Neuronal stem cell (in vitro differentiated cells): ENCODE results near the gene CEP128.

Experiments
- DNase-seq: peaks from one replicate; pipeline ENCODE4 v3.0.0-alpha.2; 2013; ENCODE audit warnings: low spot score
- H2AFZ ChIP-seq: one replicate; pipeline ENCODE4 v1.6.1; 2013; ENCODE audit warnings: mild to moderate bottlenecking, low read length, inconsistent platforms
- H2AK5ac ChIP-seq: 2 replicates; pipeline ENCODE4 v1.6.1; 2013; ENCODE audit warnings: low read depth, mild to moderate bottlenecking, inconsistent platforms, low read length, moderate library complexity, mixed read lengths
- H2BK120ac ChIP-seq: 2 replicates; pipeline ENCODE4 v1.6.1; 2013; ENCODE audit warnings: low read depth, mild to moderate bottlenecking, inconsistent platforms, low read length, moderate library complexity, mixed read lengths
- H2BK12ac ChIP-seq: one replicate; pipeline ENCODE4 v1.6.1; 2013; ENCODE audit warnings: low read length, inconsistent platforms
- H2BK15ac ChIP-seq: 2 replicates; pipeline ENCODE4 v1.6.1; 2013; ENCODE audit warnings: mild to moderate bottlenecking, low read length, inconsistent platforms, mixed read lengths
- H2BK5ac ChIP-seq: one replicate; pipeline ENCODE4 v1.6.1; 2013; ENCODE audit warnings: inconsistent platforms, mild to moderate bottlenecking, low read length, moderate library complexity
- H3K14ac ChIP-seq: one replicate; pipeline ENCODE4 v1.6.1; 2013; ENCODE audit warnings: low read length, inconsistent platforms
- H3K18ac ChIP-seq: 2 replicates; pipeline ENCODE4 v1.6.1; 2013; ENCODE audit warnings: low read length, inconsistent platforms
- H3K23ac ChIP-seq: 2 replicates; pipeline ENCODE4 v1.6.1; 2013; ENCODE audit warnings: low read depth, mild to moderate bottlenecking, mixed read lengths, low read length, inconsistent platforms; ENCODE audit not compliant: poor library complexity
- H3K27ac ChIP-seq: replicated peaks from 3 replicates; pipeline ENCODE4 v1.5.1; 2013; ENCODE audit warnings: low read length, inconsistent platforms
- H3K27me3 ChIP-seq, 3 experiments: 2 replicates each; pipeline ENCODE4 v1.6.1; 2013; ENCODE audit warnings: low read length in 3 of 3, mild to moderate bottlenecking in 2 of 3, inconsistent platforms in 1 of 3, low read depth in 1 of 3, mixed read lengths in 1 of 3, moderate library complexity in 1 of 3; ENCODE audit not compliant: control insufficient read depth in 3 of 3, insufficient read depth in 3 of 3
- H3K36me3 ChIP-seq, 2 donors: replicated peaks in 1 of 2; 2 replicates each; pipeline ENCODE4 v1.6.1; 2013; ENCODE audit warnings: low read length in 2 of 2; ENCODE audit not compliant: control insufficient read depth in 2 of 2, insufficient read depth in 2 of 2
- H3K4ac ChIP-seq: 2 replicates; pipeline ENCODE4 v1.6.1; 2013; ENCODE audit warnings: inconsistent platforms, mild to moderate bottlenecking, low read length, moderate library complexity
- H3K4me1 ChIP-seq, 2 donors: 1 replicate in 1 of 2; 2 replicates in 1 of 2; pipeline ENCODE4 v1.6.1; 2013; ENCODE audit warnings: low read length in 2 of 2, low read depth in 1 of 2; ENCODE audit not compliant: control insufficient read depth in 2 of 2, insufficient read depth in 1 of 2
- H3K4me2 ChIP-seq: one replicate; pipeline ENCODE4 v1.6.1; 2013; ENCODE audit warnings: mild to moderate bottlenecking, low read length, inconsistent platforms; ENCODE audit not compliant: insufficient read depth, poor library complexity, severe bottlenecking
- H3K4me3 ChIP-seq, 2 donors: 2 replicates each; pipeline ENCODE4 v1.5.1; 2013; ENCODE audit warnings: low read length in 2 of 2, mild to moderate bottlenecking in 2 of 2, inconsistent platforms in 1 of 2, moderate library complexity in 1 of 2
- H3K79me1 ChIP-seq: one replicate; pipeline ENCODE4 v1.6.1; 2013; ENCODE audit warnings: low read depth, mild to moderate bottlenecking, inconsistent platforms, low read length, moderate library complexity
- H3K9ac ChIP-seq: one replicate; pipeline ENCODE4 v1.6.1; 2013; ENCODE audit warnings: mild to moderate bottlenecking, low read depth, low read length, inconsistent platforms; ENCODE audit not compliant: poor library complexity
- H3K9me3 ChIP-seq, 2 donors: replicated peaks in 1 of 2; 2 replicates each; pipeline versions ENCODE3 to v1.6.1; 2013; ENCODE audit warnings: low read length in 2 of 2, mild to moderate bottlenecking in 2 of 2, inconsistent platforms in 1 of 2, low read depth in 1 of 2, mixed read lengths in 1 of 2, moderate library complexity in 1 of 2; ENCODE audit not compliant: control insufficient read depth in 2 of 2, insufficient read depth in 1 of 2
- H4K8ac ChIP-seq: one replicate; pipeline ENCODE4 v1.6.1; 2013; ENCODE audit warnings: low read depth, mild to moderate bottlenecking, inconsistent platforms, low read length, moderate library complexity
- H4K91ac ChIP-seq: one replicate; pipeline ENCODE4 v1.6.1; 2013; ENCODE audit warnings: low read length, low read depth, mild to moderate bottlenecking, inconsistent platforms; ENCODE audit not compliant: poor library complexity
- WGBS, 2 donors: extraction: QIAGEN DNeasy Blood & Tissue Kit; methylation state at CpG; one replicate each; pipeline ENCODE4 v1.1.7; 2013; ENCODE audit warnings: missing lambda C conversion rate in 2 of 2, mixed read lengths in 1 of 2; ENCODE audit not compliant: insufficient read length in 2 of 2, insufficient replicate concordance in 1 of 2; ENCODE audit errors: extremely low coverage in 2 of 2; 5-methylcytosine and 5-hydroxymethylcytosine counted together

Gene CEP128

GRCh38 chr14:80572666-80573065, 368.9 kb downstream of the CEP128 start:
- Histone ChIP-seq H3K79me1 (no peaks in the 10 kb centered on the region), H3K18ac (no peak overlapping the region), H2BK15ac (no peak overlapping the region), H3K4me2 (no peak overlapping the region), H2BK120ac (no peak overlapping the region), H3K27me3 (no peaks in the 10 kb centered on the region), H2BK5ac (no peak overlapping the region), H3K4ac (no peak overlapping the region), H3K4me3 (no peak overlapping the region), H3K36me3 (no peaks in the 10 kb centered on the region), H3K9ac (no peak overlapping the region), H4K8ac (no peak overlapping the region), H3K9me3 (no peaks in the 10 kb centered on the region), H3K14ac (no peak overlapping the region), H4K91ac (no peak overlapping the region), H2AK5ac (no peak overlapping the region), H3K27ac (no peak overlapping the region), H3K4me1 (no peaks in the 10 kb centered on the region), H2AFZ (no peak overlapping the region), H2BK12ac (no peak overlapping the region), H3K23ac (no peak overlapping the region)
- DNase-seq: no peak
- no CpG with 5 or more reads among the region's 6 CpGs for WGBS, 2 donors

DNA sequence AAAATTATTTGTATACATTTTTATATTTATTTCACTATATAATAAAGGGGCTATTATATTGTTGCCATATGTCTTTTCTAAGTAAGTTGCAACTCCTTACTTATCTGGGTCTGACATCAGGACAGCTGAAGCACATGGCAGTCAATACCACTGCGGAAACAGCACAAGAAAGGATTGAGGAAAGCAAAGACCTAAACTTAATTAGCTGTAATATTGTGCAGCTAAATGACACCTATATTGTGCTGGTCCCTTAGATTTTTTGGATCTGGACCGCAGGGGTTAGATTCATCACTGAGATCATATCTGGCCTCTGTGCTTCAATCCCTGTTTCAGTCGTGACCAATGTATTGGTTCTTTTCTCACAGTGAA, 370.6 kb downstream of the CEP128 start:
- Histone ChIP-seq H3K36me3 (no peaks in the 10 kb centered on the region), H3K4ac (no peak overlapping the region), H3K9me3 (no peaks in the 10 kb centered on the region), H3K27me3 (no peaks in the 10 kb centered on the region), H3K14ac (no peak overlapping the region), H3K4me3 (no peak overlapping the region), H3K23ac (no peak overlapping the region), H2BK120ac (no peak overlapping the region), H3K4me2 (no peak overlapping the region), H4K91ac (no peak overlapping the region), H3K18ac (no peak overlapping the region), H3K27ac (no peak overlapping the region), H3K79me1 (no peaks in the 10 kb centered on the region), H2BK5ac (no peak overlapping the region), H2BK12ac (no peak overlapping the region), H2BK15ac (no peak overlapping the region), H4K8ac (no peak overlapping the region), H3K4me1 (no peaks in the 10 kb centered on the region), H2AFZ (no peak overlapping the region), H2AK5ac (no peak overlapping the region), H3K9ac (no peak overlapping the region)
- DNase-seq: no peak
- no CpG with 5 or more reads among the region's 3 CpGs for WGBS, 2 donors

- H3K27me3 ChIP-seq: no peaks in the 10 kb centered on the region
- H3K4ac ChIP-seq: no peak overlapping the region
- DNase-seq: no peak
- H2AFZ ChIP-seq: no peak overlapping the region
- H4K91ac ChIP-seq: no peak overlapping the region
- H3K9ac ChIP-seq: no peak overlapping the region
- H2BK15ac ChIP-seq: no peak overlapping the region
- H3K79me1 ChIP-seq: no peaks in the 10 kb centered on the region
- no peak overlapping the region for H2BK5ac ChIP-seq
- H4K8ac ChIP-seq: no peak overlapping the region
- H3K4me2 ChIP-seq: no peak overlapping the region
- H3K4me1 ChIP-seq: no peaks in the 10 kb centered on the region
- H3K4me3 ChIP-seq: no peak overlapping the region
- no peak overlapping the region for H3K14ac ChIP-seq
- no peaks in the 10 kb centered on the region for H3K9me3 ChIP-seq
- H2BK120ac ChIP-seq: no peak overlapping the region
- H3K27ac ChIP-seq: no peak overlapping the region
- no CpG with 5 or more reads among the region's 6 CpGs for WGBS, 2 donors
- H3K18ac ChIP-seq: no peak overlapping the region
- H3K36me3 ChIP-seq: no peaks in the 10 kb centered on the region
- H2BK12ac ChIP-seq: no peak overlapping the region
- H2AK5ac ChIP-seq: no peak overlapping the region
- H3K23ac ChIP-seq: no peak overlapping the region
Observed at GRCh38 chr14:80567905-80568536, 373.5 kb downstream of the CEP128 start.

GRCh38 chr14:80565001-80565400, 376.5 kb downstream of the CEP128 start:
- H3K27me3 ChIP-seq: no peaks in the 10 kb centered on the region
- H3K9ac ChIP-seq: no peak overlapping the region
- H3K9me3 ChIP-seq: no peaks in the 10 kb centered on the region
- no peak overlapping the region for H2BK15ac ChIP-seq
- H3K4ac ChIP-seq: no peak overlapping the region
- H4K8ac ChIP-seq: no peak overlapping the region
- no peak overlapping the region for H3K18ac ChIP-seq
- no peak overlapping the region for H2BK12ac ChIP-seq
- no peak overlapping the region for H2BK5ac ChIP-seq
- no peak overlapping the region for H3K4me3 ChIP-seq
- no peak overlapping the region for H3K4me2 ChIP-seq
- H3K14ac ChIP-seq: no peak overlapping the region
- H2AK5ac ChIP-seq: no peak overlapping the region
- no peaks in the 10 kb centered on the region for H3K4me1 ChIP-seq
- no peaks in the 10 kb centered on the region for H3K79me1 ChIP-seq
- no peak overlapping the region for H2BK120ac ChIP-seq
- no peak overlapping the region for H2AFZ ChIP-seq
- H4K91ac ChIP-seq: no peak overlapping the region
- DNase-seq: no peak
- H3K23ac ChIP-seq: no peak overlapping the region
- no CpG with 5 or more reads among the region's 5 CpGs for WGBS, 2 donors
- H3K36me3 ChIP-seq: no peaks in the 10 kb centered on the region
- H3K27ac ChIP-seq: no peak overlapping the region
